ENCODE results near the gene C1QTNF8. TPM values are rescaled to one million over a fixed set of nuclear protein-coding genes. Genes with fewer than 3 reads are reported as not detected.

Gene C1QTNF8
- total RNA-seq, 1 donor from 2014 or later = not detected

DNA sequence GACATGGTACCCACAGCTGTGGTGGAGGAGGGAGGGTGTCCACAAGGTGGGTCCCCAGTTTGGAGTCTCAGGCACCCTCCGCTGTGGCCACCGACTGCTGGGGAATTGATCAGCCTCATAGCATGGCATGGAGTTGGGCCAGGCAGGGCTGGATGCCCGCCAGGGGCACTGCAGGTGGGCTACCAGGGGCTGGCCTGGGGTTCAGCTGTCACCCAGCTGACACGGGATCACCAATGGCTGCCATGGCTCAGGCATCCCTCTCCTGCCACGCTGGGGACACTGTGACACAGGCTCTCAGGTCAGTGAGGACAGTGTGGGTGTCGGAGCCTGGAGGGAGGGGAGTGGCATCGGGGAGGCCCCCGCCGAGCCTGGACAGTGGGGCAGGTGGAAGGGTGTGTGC lies 43.3 kb downstream of the C1QTNF8 start:
- no peak overlapping the region for H3K27ac ChIP-seq
- no peaks in the 10 kb centered on the region for H3K36me3 ChIP-seq
- DNase-seq (no peak), ATAC-seq (no peak)
- H3K27me3 ChIP-seq (ENCODE audit: low read depth) = peaks cover 60% of the 10 kb centered on the region
- intact Hi-C loops (cut with DNase I) = no loop called here
- H3K4me1 ChIP-seq = no peaks in the 10 kb centered on the region
- H3K9me3 ChIP-seq = no peaks in the 10 kb centered on the region
- TF ChIP-seq, protein P1, sequence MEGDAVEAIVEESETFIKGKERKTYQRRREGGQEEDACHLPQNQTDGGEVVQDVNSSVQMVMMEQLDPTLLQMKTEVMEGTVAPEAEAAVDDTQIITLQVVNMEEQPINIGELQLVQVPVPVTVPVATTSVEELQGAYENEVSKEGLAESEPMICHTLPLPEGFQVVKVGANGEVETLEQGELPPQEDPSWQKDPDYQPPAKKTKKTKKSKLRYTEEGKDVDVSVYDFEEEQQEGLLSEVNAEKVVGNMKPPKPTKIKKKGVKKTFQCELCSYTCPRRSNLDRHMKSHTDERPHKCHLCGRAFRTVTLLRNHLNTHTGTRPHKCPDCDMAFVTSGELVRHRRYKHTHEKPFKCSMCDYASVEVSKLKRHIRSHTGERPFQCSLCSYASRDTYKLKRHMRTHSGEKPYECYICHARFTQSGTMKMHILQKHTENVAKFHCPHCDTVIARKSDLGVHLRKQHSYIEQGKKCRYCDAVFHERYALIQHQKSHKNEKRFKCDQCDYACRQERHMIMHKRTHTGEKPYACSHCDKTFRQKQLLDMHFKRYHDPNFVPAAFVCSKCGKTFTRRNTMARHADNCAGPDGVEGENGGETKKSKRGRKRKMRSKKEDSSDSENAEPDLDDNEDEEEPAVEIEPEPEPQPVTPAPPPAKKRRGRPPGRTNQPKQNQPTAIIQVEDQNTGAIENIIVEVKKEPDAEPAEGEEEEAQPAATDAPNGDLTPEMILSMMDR (IDR thresholded peaks at IDR 0.05) = no peak
- H3K4me3 ChIP-seq = no peak overlapping the region

DNA sequence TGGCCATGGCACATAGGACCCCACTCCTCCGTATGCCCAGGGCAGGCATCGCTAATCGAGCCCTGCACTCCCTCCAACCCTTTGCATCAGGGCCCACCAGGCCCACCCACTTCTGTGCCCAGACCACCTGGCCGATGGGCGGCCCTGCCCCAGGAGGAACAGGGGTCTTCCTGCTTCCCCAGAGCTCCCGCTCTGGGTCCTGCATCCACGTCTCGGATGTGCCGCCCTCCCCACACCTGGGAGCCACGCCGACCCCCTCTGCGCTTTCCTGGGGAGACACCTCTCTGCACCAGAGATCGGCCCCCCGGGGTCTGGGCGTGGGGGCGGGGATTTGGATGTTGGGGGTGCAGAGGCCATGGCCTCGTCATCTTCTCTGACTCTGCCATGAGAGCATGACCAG lies 44.6 kb downstream of the C1QTNF8 start:
- Histone ChIP-seq H3K9me3 (no peaks in the 10 kb centered on the region), H3K4me3 (no peak overlapping the region), H3K36me3 (no peaks in the 10 kb centered on the region), H3K27ac (no peak overlapping the region), H3K27me3 (ENCODE audit: low read depth) (peaks cover 63% of the 10 kb centered on the region), H3K4me1 (no peaks in the 10 kb centered on the region)
- no peak for DNase-seq
- TF ChIP-seq, protein P1 (IDR thresholded peaks at IDR 0.05) = no peak
- intact Hi-C loops (cut with DNase I) = no loop called here
- no peak for ATAC-seq

DNA sequence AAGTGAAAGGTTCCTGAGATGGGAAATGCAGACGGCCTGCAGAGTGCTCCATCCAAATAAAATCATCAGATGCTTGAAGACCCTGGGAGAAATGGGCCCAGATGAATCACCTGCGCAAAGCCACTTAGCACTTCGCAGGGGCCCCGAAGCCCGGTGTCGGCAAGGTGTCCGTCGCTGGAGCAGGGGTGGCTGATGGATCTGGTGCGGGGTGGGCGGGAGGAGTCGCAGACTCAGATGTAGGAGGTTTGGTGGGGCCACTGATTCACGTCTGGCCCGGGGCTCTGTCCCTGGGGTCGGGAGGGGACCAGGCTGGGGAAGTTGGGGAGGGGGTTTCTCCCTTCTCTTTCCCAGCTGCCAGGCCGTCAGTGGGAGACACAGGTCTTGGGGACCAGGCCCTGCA lies 45.1 kb downstream of the C1QTNF8 start:
- H3K9me3 ChIP-seq = no peaks in the 10 kb centered on the region
- no peak overlapping the region for H3K27ac ChIP-seq
- no peak overlapping the region for H3K4me3 ChIP-seq
- H3K27me3 ChIP-seq (ENCODE audit: low read depth) = peaks cover 68% of the 10 kb centered on the region
- intact Hi-C loops (cut with DNase I) = no loop called here
- H3K36me3 ChIP-seq = no peaks in the 10 kb centered on the region
- DNase-seq (no peak), ATAC-seq (no peak)
- no peaks in the 10 kb centered on the region for H3K4me1 ChIP-seq
- TF ChIP-seq, protein P1 (IDR thresholded peaks at IDR 0.05) = no peak

DNA sequence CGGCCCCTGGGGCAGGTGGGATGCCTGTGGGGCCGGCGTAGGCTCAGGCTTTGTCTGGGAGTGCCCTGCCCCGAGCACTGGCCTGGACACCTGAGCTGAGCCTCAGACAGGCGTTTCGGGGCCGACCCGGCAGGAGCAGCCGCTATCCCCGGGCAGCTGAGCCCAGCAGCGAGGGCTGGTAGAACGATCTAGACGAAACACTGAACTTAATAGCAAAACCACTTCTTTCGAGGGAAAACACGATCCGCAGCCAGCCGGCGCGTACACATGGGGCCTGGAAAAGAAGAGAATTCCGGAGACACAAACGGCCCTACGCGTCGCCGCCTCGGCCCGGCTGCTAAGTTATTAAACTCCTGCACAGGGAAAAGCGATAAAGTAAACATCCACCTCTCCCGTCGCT lies 45.5 kb downstream of the C1QTNF8 start:
- no peaks in the 10 kb centered on the region for H3K4me1 ChIP-seq
- H3K36me3 ChIP-seq = no peaks in the 10 kb centered on the region
- intact Hi-C loops (cut with DNase I) = no loop called here
- no peaks in the 10 kb centered on the region for H3K9me3 ChIP-seq
- no peak overlapping the region for H3K27ac ChIP-seq
- H3K4me3 ChIP-seq = no peak overlapping the region
- no peak for ATAC-seq
- H3K27me3 ChIP-seq (ENCODE audit: low read depth) = peaks cover 72% of the 10 kb centered on the region
- no peak for DNase-seq
- TF ChIP-seq, protein P1 (IDR thresholded peaks at IDR 0.05) = no peak

DNA sequence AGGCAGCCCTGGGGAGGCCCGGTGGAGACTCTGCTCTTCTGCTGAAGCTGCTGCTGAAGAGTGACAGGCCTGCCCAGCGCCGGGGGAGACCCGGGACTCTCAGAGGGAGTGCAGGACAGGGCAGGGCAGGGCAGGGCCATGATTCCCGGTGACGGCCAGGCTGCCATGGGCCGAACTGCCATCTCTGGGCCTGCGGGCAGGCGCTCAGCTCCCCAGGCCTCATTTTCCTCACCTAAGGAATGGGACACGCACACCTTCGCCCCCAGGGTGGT lies 46.1 kb downstream of the C1QTNF8 start:
- no peak overlapping the region for H3K27ac ChIP-seq
- no peak for ATAC-seq
- H3K36me3 ChIP-seq = no peaks in the 10 kb centered on the region
- H3K9me3 ChIP-seq = no peaks in the 10 kb centered on the region
- intact Hi-C loops (cut with DNase I) = no loop called here
- TF ChIP-seq, protein P1 (IDR thresholded peaks at IDR 0.05) = no peak
- no peak overlapping the region for H3K4me3 ChIP-seq
- DNase-seq = no peak
- no peaks in the 10 kb centered on the region for H3K4me1 ChIP-seq
- H3K27me3 ChIP-seq (ENCODE audit: low read depth) = peaks cover 72% of the 10 kb centered on the region
